PFSK-1 (cell line): Measurements from ENCODE around the gene TBC1D32.

Experiments
- FOXP2 ChIP-seq: optimal IDR thresholded peaks from 2 replicates; pipeline ENCODE3; 2011; ENCODE audit warnings: borderline replicate concordance, control low read depth, inconsistent platforms; ENCODE audit not compliant: insufficient read depth; ENCODE audit errors: extremely low read length, extremely low read depth
- POLR2AphosphoS5 ChIP-seq: IDR thresholded peaks from 2 replicates; pipeline ENCODE4 v1.6.1; 2012; ENCODE audit warnings: low read depth, mild to moderate bottlenecking, control low read depth, low read length, moderate library complexity
- REST ChIP-seq, 2 experiments: IDR thresholded peaks; 2 replicates each; pipeline versions ENCODE4 v1.6.1 to v1.8.0; 2011 to 2012; ENCODE audit warnings: low read depth in 2 of 2, low read length in 2 of 2, control low read depth in 1 of 2, inconsistent platforms in 1 of 2, mild to moderate bottlenecking in 1 of 2, moderate library complexity in 1 of 2; ENCODE audit not compliant: insufficient read depth in 1 of 2
- SIN3A ChIP-seq: IDR thresholded peaks from 2 replicates; pipeline ENCODE4 v1.6.1; 2012; ENCODE audit warnings: mild to moderate bottlenecking, low read length, moderate library complexity, borderline replicate concordance; ENCODE audit not compliant: insufficient read depth
- TAF1 ChIP-seq: IDR thresholded peaks from 2 replicates; pipeline ENCODE4 v1.6.1; 2012; ENCODE audit warnings: low read length, control low read depth, borderline replicate concordance; ENCODE audit not compliant: insufficient read depth

Gene TBC1D32

GRCh38 chr6:121210943-121211342, 123.3 kb downstream of the TBC1D32 start:
- no peak for TF ChIP-seq FOXP2
- no peak for TF ChIP-seq TAF1
- TF ChIP-seq REST (IDR thresholded peaks at IDR 0.05; ENCODE audit: insufficient read depth in 1 of 2, low read depth in 2 of 2, low read length in 2 of 2): no peak
- TF ChIP-seq POLR2AphosphoS5: no peak
- TF ChIP-seq SIN3A: no peak

- TF ChIP-seq SIN3A (no peak), POLR2AphosphoS5 (no peak), REST (IDR thresholded peaks at IDR 0.05; ENCODE audit: insufficient read depth in 1 of 2, low read depth in 2 of 2, low read length in 2 of 2) (no peak), TAF1 (no peak), FOXP2 (no peak)
These were observed 128.7 kb downstream of the TBC1D32 start for GRCh38 chr6:121205569-121205968.

GRCh38 chr6:121201105-121201504, 133.2 kb downstream of the TBC1D32 start:
- TF ChIP-seq REST (IDR thresholded peaks at IDR 0.05; ENCODE audit: insufficient read depth in 1 of 2, low read depth in 2 of 2, low read length in 2 of 2) (no peak), TAF1 (no peak), FOXP2 (no peak), POLR2AphosphoS5 (no peak), SIN3A (no peak)

GRCh38 chr6:121190122-121190521, 144.2 kb downstream of the TBC1D32 start:
- no peak for TF ChIP-seq REST (IDR thresholded peaks at IDR 0.05; ENCODE audit: insufficient read depth in 1 of 2, low read depth in 2 of 2, low read length in 2 of 2)
- TF ChIP-seq FOXP2: no peak
- no peak for TF ChIP-seq SIN3A
- TF ChIP-seq TAF1: no peak
- TF ChIP-seq POLR2AphosphoS5: no peak

- TF ChIP-seq REST (IDR thresholded peaks at IDR 0.05; ENCODE audit: insufficient read depth in 1 of 2, low read depth in 2 of 2, low read length in 2 of 2) (no peak), TAF1 (no peak), SIN3A (no peak), POLR2AphosphoS5 (no peak), FOXP2 (no peak)
These were observed 145.9 kb downstream of the TBC1D32 start for GRCh38 chr6:121188356-121188755.
